Endothelial cell of coronary artery (primary cell): ENCODE data around the gene ADAM12. TPM values are rescaled to one million over a fixed set of nuclear protein-coding genes. Genes with fewer than 3 reads are reported as not detected.

Experiments
- total RNA-seq: library from RNA; depleted of rRNA; stranded (reverse); fragments of >200 nt; gene quantifications from 2 replicates; pipeline ENCODE4 v1.2.3, GENCODE V29; 2014

ADAM12 gene, protein sequence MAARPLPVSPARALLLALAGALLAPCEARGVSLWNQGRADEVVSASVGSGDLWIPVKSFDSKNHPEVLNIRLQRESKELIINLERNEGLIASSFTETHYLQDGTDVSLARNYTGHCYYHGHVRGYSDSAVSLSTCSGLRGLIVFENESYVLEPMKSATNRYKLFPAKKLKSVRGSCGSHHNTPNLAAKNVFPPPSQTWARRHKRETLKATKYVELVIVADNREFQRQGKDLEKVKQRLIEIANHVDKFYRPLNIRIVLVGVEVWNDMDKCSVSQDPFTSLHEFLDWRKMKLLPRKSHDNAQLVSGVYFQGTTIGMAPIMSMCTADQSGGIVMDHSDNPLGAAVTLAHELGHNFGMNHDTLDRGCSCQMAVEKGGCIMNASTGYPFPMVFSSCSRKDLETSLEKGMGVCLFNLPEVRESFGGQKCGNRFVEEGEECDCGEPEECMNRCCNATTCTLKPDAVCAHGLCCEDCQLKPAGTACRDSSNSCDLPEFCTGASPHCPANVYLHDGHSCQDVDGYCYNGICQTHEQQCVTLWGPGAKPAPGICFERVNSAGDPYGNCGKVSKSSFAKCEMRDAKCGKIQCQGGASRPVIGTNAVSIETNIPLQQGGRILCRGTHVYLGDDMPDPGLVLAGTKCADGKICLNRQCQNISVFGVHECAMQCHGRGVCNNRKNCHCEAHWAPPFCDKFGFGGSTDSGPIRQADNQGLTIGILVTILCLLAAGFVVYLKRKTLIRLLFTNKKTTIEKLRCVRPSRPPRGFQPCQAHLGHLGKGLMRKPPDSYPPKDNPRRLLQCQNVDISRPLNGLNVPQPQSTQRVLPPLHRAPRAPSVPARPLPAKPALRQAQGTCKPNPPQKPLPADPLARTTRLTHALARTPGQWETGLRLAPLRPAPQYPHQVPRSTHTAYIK
- total RNA-seq, result 1.3 and 4.2 TPM in 2 replicates

DNA sequence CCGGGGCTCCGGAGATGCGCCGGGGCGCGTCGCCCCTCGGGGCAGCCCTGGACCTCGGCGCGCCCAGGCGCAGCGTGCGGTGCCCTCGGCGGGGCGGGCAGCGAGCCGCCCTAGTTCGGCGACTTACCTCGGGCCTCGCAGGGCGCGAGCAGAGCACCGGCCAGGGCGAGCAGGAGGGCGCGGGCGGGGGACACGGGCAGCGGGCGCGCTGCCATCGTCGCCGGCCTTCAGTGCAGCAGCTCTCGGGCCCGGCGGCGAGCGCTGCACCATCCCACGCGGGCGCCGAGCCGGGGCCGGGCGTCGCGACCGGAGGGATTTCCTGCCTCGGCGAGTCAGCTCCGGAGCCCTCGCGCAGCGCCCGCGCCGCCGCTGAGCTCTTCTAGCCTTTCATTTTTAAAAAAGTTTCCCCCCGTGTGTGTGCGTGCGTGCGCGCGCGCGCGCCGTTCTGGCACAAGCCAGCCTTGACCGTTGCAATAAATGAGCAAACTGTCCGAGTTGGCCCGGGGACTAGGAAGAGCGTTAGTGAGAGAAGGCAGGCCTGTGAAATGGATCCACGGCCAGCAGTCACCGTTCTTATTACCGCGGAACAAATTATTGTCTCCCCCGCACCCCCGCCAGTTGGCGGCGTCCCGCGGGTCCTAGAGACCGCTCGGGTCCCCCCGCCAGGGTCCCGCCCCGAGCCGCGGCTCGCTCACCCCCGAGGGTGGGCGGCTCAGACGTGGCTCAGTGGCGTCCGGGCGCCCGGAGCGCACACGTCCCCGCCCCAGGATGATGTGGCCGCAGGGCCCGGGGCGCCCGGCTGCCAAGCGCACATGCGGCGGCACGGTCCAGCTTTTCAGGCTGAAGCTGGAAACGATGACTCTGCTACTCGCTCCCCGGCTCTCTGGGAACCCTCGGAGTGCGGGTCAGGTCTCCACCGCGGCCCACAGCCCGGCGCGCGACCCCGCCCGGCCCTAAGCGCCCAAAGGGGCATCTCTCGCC is at the start of gene ADAM12:
Gene ADAM12, minus strand, starts transcription at position 547 of the 981 bp plus-strand sequence. Its CDS starts 332 bp downstream, at position 215.

